ENCODE results near the gene GMDS.

The GMDS gene

GRCh38 chr6:1842334-1842733 is 403.1 kb downstream of the GMDS start:
- DNase-seq (ENCODE audit: low spot score): no peak
- TF ChIP-seq CTCF (IDR thresholded peaks at IDR 0.05; ENCODE audit: borderline replicate concordance, control extremely low read depth, extremely low read depth, insufficient read depth, missing control alignments): no peak
- in situ Hi-C loops (cut with MboI; ENCODE audit: low sequenced_read_pairs, unreplicated experiment): no loop called here

GRCh38 chr6:1841136-1841535 is 404.3 kb downstream of the GMDS start:
- no peak for DNase-seq (ENCODE audit: low spot score)
- no peak for TF ChIP-seq CTCF (IDR thresholded peaks at IDR 0.05; ENCODE audit: borderline replicate concordance, control extremely low read depth, extremely low read depth, insufficient read depth, missing control alignments)
- in situ Hi-C loops (cut with MboI; ENCODE audit: low sequenced_read_pairs, unreplicated experiment): no loop called here

GRCh38 chr6:1840491-1841121 is 404.8 kb downstream of the GMDS start:
- DNase-seq (ENCODE audit: low spot score): no peak
- in situ Hi-C loops (cut with MboI; ENCODE audit: low sequenced_read_pairs, unreplicated experiment): no loop called here
- TF ChIP-seq CTCF (IDR thresholded peaks at IDR 0.05; ENCODE audit: borderline replicate concordance, control extremely low read depth, extremely low read depth, insufficient read depth, missing control alignments): no peak

GRCh38 chr6:1839361-1839760 is 406.0 kb downstream of the GMDS start:
- TF ChIP-seq CTCF (IDR thresholded peaks at IDR 0.05; ENCODE audit: borderline replicate concordance, control extremely low read depth, extremely low read depth, insufficient read depth, missing control alignments): no peak
- no peak for DNase-seq (ENCODE audit: low spot score)
- in situ Hi-C loops (cut with MboI; ENCODE audit: low sequenced_read_pairs, unreplicated experiment): no loop called here

- in situ Hi-C loops (cut with MboI; ENCODE audit: low sequenced_read_pairs, unreplicated experiment): no loop called here
- DNase-seq (ENCODE audit: low spot score): no peak
- TF ChIP-seq CTCF (IDR thresholded peaks at IDR 0.05; ENCODE audit: borderline replicate concordance, control extremely low read depth, extremely low read depth, insufficient read depth, missing control alignments): no peak
These were observed 406.7 kb downstream of the GMDS start for GRCh38 chr6:1838604-1839213.

- in situ Hi-C loops (cut with MboI; ENCODE audit: low sequenced_read_pairs, unreplicated experiment): no loop called here
- no peak for DNase-seq (ENCODE audit: low spot score)
- TF ChIP-seq CTCF (IDR thresholded peaks at IDR 0.05; ENCODE audit: borderline replicate concordance, control extremely low read depth, extremely low read depth, insufficient read depth, missing control alignments): no peak
These were observed 407.6 kb downstream of the GMDS start for GRCh38 chr6:1837826-1838225.

Measured in GM13976 (cell line).